Mesendoderm (in vitro differentiated cells): ENCODE results near the gene NAXD.

Experiments
- DNase-seq: peaks from one replicate; pipeline ENCODE4 v3.0.0; 2013
- H2AK5ac ChIP-seq: 2 replicates; pipeline ENCODE4 v1.6.1; 2013; ENCODE audit warnings: low read length, inconsistent platforms
- H2BK120ac ChIP-seq: 2 replicates; pipeline ENCODE4 v1.6.1; 2013; ENCODE audit warnings: low read depth, mild to moderate bottlenecking, low read length, moderate library complexity, mixed read lengths
- H2BK15ac ChIP-seq: replicated peaks from 2 replicates; pipeline ENCODE4 v1.6.1; 2013; ENCODE audit warnings: low read depth, mild to moderate bottlenecking, moderate library complexity
- H2BK5ac ChIP-seq: 2 replicates; pipeline ENCODE4 v1.6.1; 2013; ENCODE audit warnings: low read length, inconsistent platforms
- H3K18ac ChIP-seq: 2 replicates; pipeline ENCODE4 v1.6.1; 2013; ENCODE audit warnings: mild to moderate bottlenecking, low read length, mixed read lengths
- H3K23ac ChIP-seq: one replicate; pipeline ENCODE4 v1.6.1; 2013; ENCODE audit warnings: low read length
- H3K27ac ChIP-seq: 2 replicates; pipeline ENCODE4 v1.5.1; 2013; ENCODE audit warnings: low read depth, mild to moderate bottlenecking, inconsistent platforms, low read length, moderate library complexity
- H3K27me3 ChIP-seq: 2 replicates; pipeline ENCODE4 v1.6.1; 2013; ENCODE audit warnings: low read length, control low read depth, mild to moderate bottlenecking, inconsistent platforms; ENCODE audit not compliant: insufficient read depth, poor library complexity
- H3K36me3 ChIP-seq: 2 replicates; pipeline ENCODE4 v1.6.1; 2013; ENCODE audit warnings: low read length, inconsistent platforms; ENCODE audit not compliant: control insufficient read depth, insufficient read depth
- H3K4ac ChIP-seq: one replicate; pipeline ENCODE4 v1.6.1; 2013; ENCODE audit warnings: low read depth, mild to moderate bottlenecking, low read length, moderate library complexity
- H3K4me1 ChIP-seq: 2 replicates; pipeline ENCODE4 v1.6.1; 2013; ENCODE audit warnings: low read depth, low read length, inconsistent platforms; ENCODE audit not compliant: control insufficient read depth
- H3K4me2 ChIP-seq: 2 replicates; pipeline ENCODE4 v1.6.1; 2013; ENCODE audit warnings: low read length
- H3K4me3 ChIP-seq: 2 replicates; pipeline ENCODE4 v1.5.1; 2013; ENCODE audit warnings: mild to moderate bottlenecking, low read length
- H3K56ac ChIP-seq: one replicate; pipeline ENCODE4 v1.6.1; 2013; ENCODE audit warnings: low read length
- H3K79me1 ChIP-seq: 2 replicates; pipeline ENCODE4 v1.6.1; 2013; ENCODE audit warnings: low read length, inconsistent platforms
- H3K79me2 ChIP-seq: 2 replicates; pipeline ENCODE4 v1.6.1; 2013; ENCODE audit warnings: mild to moderate bottlenecking, low read length; ENCODE audit not compliant: control insufficient read depth, insufficient read depth
- H3K9ac ChIP-seq: 2 replicates; pipeline ENCODE4 v1.6.1; 2013; ENCODE audit warnings: low read length, inconsistent platforms
- H4K5ac ChIP-seq: one replicate; pipeline ENCODE4 v1.6.1; 2013; ENCODE audit warnings: low read length
- H4K8ac ChIP-seq: one replicate; pipeline ENCODE4 v1.6.1; 2013; ENCODE audit warnings: low read depth, mild to moderate bottlenecking, control low read depth, low read length, moderate library complexity
- WGBS: extraction: QIAGEN DNeasy Blood & Tissue Kit; methylation state at CpG from one replicate; pipeline ENCODE4 v1.1.7; 2013; ENCODE audit warnings: low lambda C conversion rate, missing lambda C conversion rate; ENCODE audit not compliant: insufficient coverage; ENCODE audit errors: extremely low coverage; 5-methylcytosine and 5-hydroxymethylcytosine counted together

Gene NAXD

GRCh38 chr13:110583178-110583865 lies 32.0 kb upstream of the NAXD start:
- H2AK5ac ChIP-seq, result no peak overlapping the region
- no peaks in the 10 kb centered on the region for H3K27me3 ChIP-seq
- H3K79me1 ChIP-seq, result no peaks in the 10 kb centered on the region
- no peak overlapping the region for H3K9ac ChIP-seq
- no peaks in the 10 kb centered on the region for H3K4me1 ChIP-seq
- DNase-seq, result no peak
- H3K56ac ChIP-seq, result no peak overlapping the region
- no peak overlapping the region for H4K5ac ChIP-seq
- H3K18ac ChIP-seq, result no peak overlapping the region
- H2BK5ac ChIP-seq, result no peak overlapping the region
- H3K4me2 ChIP-seq, result no peak overlapping the region
- H3K79me2 ChIP-seq, result no peaks in the 10 kb centered on the region
- no peak overlapping the region for H2BK15ac ChIP-seq
- H4K8ac ChIP-seq, result no peak overlapping the region
- H3K4ac ChIP-seq, result no peak overlapping the region
- no peak overlapping the region for H3K4me3 ChIP-seq
- no peak overlapping the region for H2BK120ac ChIP-seq
- no peak overlapping the region for H3K23ac ChIP-seq
- WGBS, result no CpG with 5 or more reads among the region's 13 CpGs
- H3K27ac ChIP-seq, result no peak overlapping the region
- no peaks in the 10 kb centered on the region for H3K36me3 ChIP-seq

GRCh38 chr13:110589793-110590390 lies 25.5 kb upstream of the NAXD start:
- Histone ChIP-seq H3K4me1 (no peaks in the 10 kb centered on the region), H3K56ac (no peak overlapping the region), H3K23ac (no peak overlapping the region), H4K8ac (no peak overlapping the region), H4K5ac (no peak overlapping the region), H3K4ac (no peak overlapping the region), H3K27ac (no peak overlapping the region), H3K27me3 (no peaks in the 10 kb centered on the region), H3K4me3 (no peak overlapping the region), H2BK15ac (no peak overlapping the region), H2AK5ac (no peak overlapping the region), H3K9ac (no peak overlapping the region), H3K79me1 (no peaks in the 10 kb centered on the region), H3K18ac (no peak overlapping the region), H2BK5ac (no peak overlapping the region), H3K36me3 (no peaks in the 10 kb centered on the region), H2BK120ac (no peak overlapping the region), H3K4me2 (no peak overlapping the region), H3K79me2 (no peaks in the 10 kb centered on the region)
- DNase-seq, result no peak
- no CpG with 5 or more reads among the region's 3 CpGs for WGBS

- Histone ChIP-seq H2BK15ac (no peak overlapping the region), H3K4ac (no peak overlapping the region), H2AK5ac (no peak overlapping the region), H2BK5ac (no peak overlapping the region), H3K9ac (no peak overlapping the region), H3K79me2 (no peaks in the 10 kb centered on the region), H3K36me3 (no peaks in the 10 kb centered on the region), H3K4me1 (no peaks in the 10 kb centered on the region), H3K56ac (no peak overlapping the region), H2BK120ac (no peak overlapping the region), H3K18ac (no peak overlapping the region), H3K79me1 (no peaks in the 10 kb centered on the region), H3K27ac (no peak overlapping the region), H4K8ac (no peak overlapping the region), H4K5ac (no peak overlapping the region), H3K4me2 (no peak overlapping the region), H3K4me3 (no peak overlapping the region), H3K23ac (no peak overlapping the region), H3K27me3 (no peaks in the 10 kb centered on the region)
- peak; percentile 32 for DNase-seq
- WGBS, result no CpG with 5 or more reads among the region's 6 CpGs
These were observed 24.8 kb upstream of the NAXD start for GRCh38 chr13:110590577-110590976.

GRCh38 chr13:110592665-110593064 lies 22.7 kb upstream of the NAXD start:
- Histone ChIP-seq H4K8ac (no peak overlapping the region), H3K27me3 (no peaks in the 10 kb centered on the region), H3K4ac (no peak overlapping the region), H3K4me3 (no peak overlapping the region), H3K23ac (no peak overlapping the region), H2BK15ac (no peak overlapping the region), H2BK120ac (no peak overlapping the region), H2BK5ac (no peak overlapping the region), H3K36me3 (no peaks in the 10 kb centered on the region), H3K56ac (no peak overlapping the region), H3K4me2 (no peak overlapping the region), H3K9ac (no peak overlapping the region), H3K27ac (no peak overlapping the region), H3K4me1 (no peaks in the 10 kb centered on the region), H3K18ac (no peak overlapping the region), H3K79me1 (no peaks in the 10 kb centered on the region), H2AK5ac (no peak overlapping the region), H4K5ac (no peak overlapping the region), H3K79me2 (no peaks in the 10 kb centered on the region)
- no CpG with 5 or more reads among the region's 2 CpGs for WGBS
- no peak for DNase-seq

GRCh38 chr13:110593430-110594130 lies 21.8 kb upstream of the NAXD start:
- Histone ChIP-seq H2AK5ac (no peak overlapping the region), H3K23ac (no peak overlapping the region), H3K27me3 (no peaks in the 10 kb centered on the region), H2BK5ac (no peak overlapping the region), H3K79me2 (no peaks in the 10 kb centered on the region), H3K27ac (no peak overlapping the region), H4K8ac (no peak overlapping the region), H3K36me3 (no peaks in the 10 kb centered on the region), H4K5ac (no peak overlapping the region), H3K4me3 (no peak overlapping the region), H3K4me1 (no peaks in the 10 kb centered on the region), H3K4me2 (no peak overlapping the region), H3K9ac (no peak overlapping the region), H3K4ac (no peak overlapping the region), H2BK15ac (no peak overlapping the region), H3K18ac (no peak overlapping the region), H3K79me1 (no peaks in the 10 kb centered on the region), H2BK120ac (no peak overlapping the region), H3K56ac (no peak overlapping the region)
- DNase-seq, result peak; percentile 80
- no CpG with 5 or more reads among the region's 6 CpGs for WGBS
